ENCODE measurements around the gene CDC25B. TPM values are rescaled to one million over a fixed set of nuclear protein-coding genes. Genes with fewer than 3 reads are reported as not detected.
A peak's percentile ranks its signal among the peaks of the same experiment; 100 is the strongest.

The CDC25B gene
- polyA plus RNA-seq, 2 of the 4 experiments (the other 2 are of a cell fraction), result 136 to 150 TPM

DNA sequence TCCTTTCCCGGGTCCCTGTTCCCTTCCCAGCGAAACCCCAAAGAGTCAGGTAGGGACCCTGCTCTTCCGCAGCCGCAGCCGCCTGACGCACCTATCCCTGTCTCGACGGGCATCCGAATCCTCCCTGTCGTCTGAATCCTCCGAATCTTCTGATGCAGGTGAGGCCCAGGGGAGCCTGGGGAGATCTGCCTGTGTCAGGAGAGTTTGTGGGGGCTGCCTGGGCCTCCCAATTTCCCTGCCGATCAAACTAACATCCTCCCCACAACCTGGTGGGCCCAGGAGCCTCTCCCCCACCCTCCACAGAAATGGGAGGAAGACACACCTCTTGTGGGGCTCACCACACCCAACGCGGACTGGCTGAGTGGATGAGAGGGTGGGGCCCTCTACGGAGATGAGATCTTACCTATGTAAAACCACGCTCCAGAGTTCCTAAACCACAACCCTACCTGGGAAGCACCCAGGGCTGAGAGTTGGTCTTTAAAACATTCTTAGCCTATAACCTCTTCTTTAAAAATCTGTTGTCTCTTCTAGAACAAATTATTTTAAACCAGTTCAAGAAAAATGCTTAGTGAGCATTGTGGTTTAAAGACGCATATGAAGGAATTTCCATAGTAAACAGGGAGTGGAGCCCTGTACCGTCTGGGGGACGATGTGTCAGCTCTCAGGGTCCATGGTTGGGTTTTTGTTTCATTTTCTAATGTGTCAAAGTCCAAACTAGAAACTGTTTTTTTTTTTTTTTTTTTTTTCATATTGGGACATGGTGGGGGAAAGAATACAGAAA, 1.7 kb downstream of the CDC25B start:
- ATAC-seq, result no peak
- CTCF ChIA-PET, result interaction anchor here (0.6 to 3.3 kb wide), 2 partner anchors 11 to 274 kb away, joined by 3 to 29 read pairs; partner anchors contain the start of gene CENPB
- Histone ChIP-seq H3K4me3 (peak overlapping the region; percentile 84), H3K4me1 (peaks cover 55% of the 10 kb centered on the region), H3K27ac (peak overlapping the region; percentile 98 to 99), H3K9me3 (no peaks in the 10 kb centered on the region), H3K4me2 (peak overlapping the region; percentile 84)
- peak; percentile 72 for FAIRE-seq
- WGBS (ENCODE audit: missing lambda C conversion rate), result 30% methylated on average over 19 of the region's 19 CpGs
- POLR2A ChIA-PET, result interaction anchor here (0.6 to 2.2 kb wide), 2 partner anchors 13 to 14 kb away, joined by 3 to 36 read pairs; no protein-coding TSS in a partner anchor
- DNase-seq (ENCODE audit: low read depth in 1 of 2, low spot score in 1 of 2), result no peak
- TF ChIP-seq ZC3H11A (IDR thresholded peaks at IDR 0.05) (no peak), MAFK (IDR thresholded peaks at IDR 0.05; ENCODE audit: partially characterized antibody) (peak; percentile 85)

DNA sequence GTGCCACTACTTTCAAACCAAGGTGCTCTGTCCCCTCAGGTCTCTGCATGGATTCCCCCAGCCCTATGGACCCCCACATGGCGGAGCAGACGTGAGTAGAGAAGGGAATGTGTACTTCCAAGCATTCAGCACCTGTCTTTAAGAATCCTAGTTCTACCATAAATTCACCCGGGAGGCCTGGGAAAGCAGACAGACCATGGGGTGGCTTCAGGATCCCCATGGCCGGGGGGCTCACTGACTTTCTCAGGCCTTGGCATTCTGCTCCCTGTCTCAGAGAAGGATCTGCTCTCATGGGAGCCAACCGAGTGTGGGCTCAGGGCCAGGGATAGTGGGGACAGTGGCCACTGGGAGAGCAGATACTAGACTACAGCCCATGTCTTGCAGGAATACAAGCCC, 2.3 kb downstream of the CDC25B start:
- ATAC-seq (no peak), DNase-seq (ENCODE audit: low read depth in 1 of 2, low spot score in 1 of 2) (no peak), FAIRE-seq (no peak)
- H3K4me3 ChIP-seq, result peak overlapping the region; percentile 84
- peak overlapping the region; percentile 98 to 99 for H3K27ac ChIP-seq
- H3K9me3 ChIP-seq, result no peaks in the 10 kb centered on the region
- TF ChIP-seq TP53 (CRISPR knock-in tag; IDR thresholded peaks at IDR 0.05) (no peak), SREBF2 (IDR thresholded peaks at IDR 0.05) (no peak), FOXS1 (CRISPR knock-in tag; IDR thresholded peaks at IDR 0.05) (no peak), HOXB13 (CRISPR knock-in tag; IDR thresholded peaks at IDR 0.05; ENCODE audit: low read depth) (no peak), BHLHE40 (IDR thresholded peaks at IDR 0.05; ENCODE audit: low read depth, low read length) (no peak), JUN (IDR thresholded peaks at IDR 0.05) (no peak), ZNF302 (CRISPR knock-in tag; IDR thresholded peaks at IDR 0.05) (no peak), NFE2L2 (conservative IDR thresholded peaks at IDR 0.05; ENCODE audit: low read length) (no peak)
- TF ChIP-seq, protein P1, sequence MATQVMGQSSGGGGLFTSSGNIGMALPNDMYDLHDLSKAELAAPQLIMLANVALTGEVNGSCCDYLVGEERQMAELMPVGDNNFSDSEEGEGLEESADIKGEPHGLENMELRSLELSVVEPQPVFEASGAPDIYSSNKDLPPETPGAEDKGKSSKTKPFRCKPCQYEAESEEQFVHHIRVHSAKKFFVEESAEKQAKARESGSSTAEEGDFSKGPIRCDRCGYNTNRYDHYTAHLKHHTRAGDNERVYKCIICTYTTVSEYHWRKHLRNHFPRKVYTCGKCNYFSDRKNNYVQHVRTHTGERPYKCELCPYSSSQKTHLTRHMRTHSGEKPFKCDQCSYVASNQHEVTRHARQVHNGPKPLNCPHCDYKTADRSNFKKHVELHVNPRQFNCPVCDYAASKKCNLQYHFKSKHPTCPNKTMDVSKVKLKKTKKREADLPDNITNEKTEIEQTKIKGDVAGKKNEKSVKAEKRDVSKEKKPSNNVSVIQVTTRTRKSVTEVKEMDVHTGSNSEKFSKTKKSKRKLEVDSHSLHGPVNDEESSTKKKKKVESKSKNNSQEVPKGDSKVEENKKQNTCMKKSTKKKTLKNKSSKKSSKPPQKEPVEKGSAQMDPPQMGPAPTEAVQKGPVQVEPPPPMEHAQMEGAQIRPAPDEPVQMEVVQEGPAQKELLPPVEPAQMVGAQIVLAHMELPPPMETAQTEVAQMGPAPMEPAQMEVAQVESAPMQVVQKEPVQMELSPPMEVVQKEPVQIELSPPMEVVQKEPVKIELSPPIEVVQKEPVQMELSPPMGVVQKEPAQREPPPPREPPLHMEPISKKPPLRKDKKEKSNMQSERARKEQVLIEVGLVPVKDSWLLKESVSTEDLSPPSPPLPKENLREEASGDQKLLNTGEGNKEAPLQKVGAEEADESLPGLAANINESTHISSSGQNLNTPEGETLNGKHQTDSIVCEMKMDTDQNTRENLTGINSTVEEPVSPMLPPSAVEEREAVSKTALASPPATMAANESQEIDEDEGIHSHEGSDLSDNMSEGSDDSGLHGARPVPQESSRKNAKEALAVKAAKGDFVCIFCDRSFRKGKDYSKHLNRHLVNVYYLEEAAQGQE (IDR thresholded peaks at IDR 0.05), result no peak
- TF ChIP-seq, protein P2, sequence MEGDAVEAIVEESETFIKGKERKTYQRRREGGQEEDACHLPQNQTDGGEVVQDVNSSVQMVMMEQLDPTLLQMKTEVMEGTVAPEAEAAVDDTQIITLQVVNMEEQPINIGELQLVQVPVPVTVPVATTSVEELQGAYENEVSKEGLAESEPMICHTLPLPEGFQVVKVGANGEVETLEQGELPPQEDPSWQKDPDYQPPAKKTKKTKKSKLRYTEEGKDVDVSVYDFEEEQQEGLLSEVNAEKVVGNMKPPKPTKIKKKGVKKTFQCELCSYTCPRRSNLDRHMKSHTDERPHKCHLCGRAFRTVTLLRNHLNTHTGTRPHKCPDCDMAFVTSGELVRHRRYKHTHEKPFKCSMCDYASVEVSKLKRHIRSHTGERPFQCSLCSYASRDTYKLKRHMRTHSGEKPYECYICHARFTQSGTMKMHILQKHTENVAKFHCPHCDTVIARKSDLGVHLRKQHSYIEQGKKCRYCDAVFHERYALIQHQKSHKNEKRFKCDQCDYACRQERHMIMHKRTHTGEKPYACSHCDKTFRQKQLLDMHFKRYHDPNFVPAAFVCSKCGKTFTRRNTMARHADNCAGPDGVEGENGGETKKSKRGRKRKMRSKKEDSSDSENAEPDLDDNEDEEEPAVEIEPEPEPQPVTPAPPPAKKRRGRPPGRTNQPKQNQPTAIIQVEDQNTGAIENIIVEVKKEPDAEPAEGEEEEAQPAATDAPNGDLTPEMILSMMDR (IDR thresholded peaks at IDR 0.05), result no peak
- TF ChIP-seq, protein P3, sequence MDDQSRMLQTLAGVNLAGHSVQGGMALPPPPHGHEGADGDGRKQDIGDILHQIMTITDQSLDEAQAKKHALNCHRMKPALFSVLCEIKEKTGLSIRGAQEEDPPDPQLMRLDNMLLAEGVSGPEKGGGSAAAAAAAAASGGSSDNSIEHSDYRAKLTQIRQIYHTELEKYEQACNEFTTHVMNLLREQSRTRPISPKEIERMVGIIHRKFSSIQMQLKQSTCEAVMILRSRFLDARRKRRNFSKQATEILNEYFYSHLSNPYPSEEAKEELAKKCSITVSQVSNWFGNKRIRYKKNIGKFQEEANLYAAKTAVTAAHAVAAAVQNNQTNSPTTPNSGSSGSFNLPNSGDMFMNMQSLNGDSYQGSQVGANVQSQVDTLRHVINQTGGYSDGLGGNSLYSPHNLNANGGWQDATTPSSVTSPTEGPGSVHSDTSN (IDR thresholded peaks at IDR 0.05), result no peak
- TF ChIP-seq, protein P4, sequence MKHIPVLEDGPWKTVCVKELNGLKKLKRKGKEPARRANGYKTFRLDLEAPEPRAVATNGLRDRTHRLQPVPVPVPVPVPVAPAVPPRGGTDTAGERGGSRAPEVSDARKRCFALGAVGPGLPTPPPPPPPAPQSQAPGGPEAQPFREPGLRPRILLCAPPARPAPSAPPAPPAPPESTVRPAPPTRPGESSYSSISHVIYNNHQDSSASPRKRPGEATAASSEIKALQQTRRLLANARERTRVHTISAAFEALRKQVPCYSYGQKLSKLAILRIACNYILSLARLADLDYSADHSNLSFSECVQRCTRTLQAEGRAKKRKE (CRISPR knock-in tag; IDR thresholded peaks at IDR 0.05; ENCODE audit: low read depth), result no peak
- WGBS (ENCODE audit: missing lambda C conversion rate), result 84% methylated on average over 5 of the region's 5 CpGs
- ChIA-PET POLR2A (no interaction called here), CTCF (no interaction called here)
- H3K4me1 ChIP-seq, result peaks cover 58% of the 10 kb centered on the region
- H3K4me2 ChIP-seq, result peak overlapping the region; percentile 84

DNA sequence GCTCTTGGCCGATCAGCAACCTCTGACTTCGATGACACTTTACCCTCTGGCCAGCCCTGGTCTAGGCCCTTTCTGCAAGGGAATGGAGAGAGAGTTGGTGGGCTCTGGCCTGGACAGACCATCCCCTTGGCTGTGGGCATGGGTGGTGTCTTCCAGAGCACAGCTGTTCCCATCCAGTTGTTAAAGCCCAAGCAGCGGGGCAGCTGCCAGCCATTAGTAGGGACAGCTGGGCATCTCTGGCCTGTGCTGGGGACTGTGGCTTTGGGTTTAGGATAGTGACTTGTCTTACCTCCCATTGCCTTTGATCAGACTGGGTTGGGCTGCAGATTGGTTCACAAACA, 2.8 kb downstream of the CDC25B start:
- ChIA-PET POLR2A (no interaction called here), CTCF (interaction anchor here (1.9 kb wide), 1 partner anchor 56 kb away, joined by 8 read pairs; no protein-coding TSS in a partner anchor)
- no peak for DNase-seq (ENCODE audit: low read depth in 1 of 2, low spot score in 1 of 2)
- H3K9me3 ChIP-seq, result no peaks in the 10 kb centered on the region
- 100% methylated on average over 3 of the region's 3 CpGs for WGBS (ENCODE audit: missing lambda C conversion rate)
- peak overlapping the region; percentile 98 to 99 for H3K27ac ChIP-seq
- FAIRE-seq, result no peak
- TF ChIP-seq, protein P5, sequence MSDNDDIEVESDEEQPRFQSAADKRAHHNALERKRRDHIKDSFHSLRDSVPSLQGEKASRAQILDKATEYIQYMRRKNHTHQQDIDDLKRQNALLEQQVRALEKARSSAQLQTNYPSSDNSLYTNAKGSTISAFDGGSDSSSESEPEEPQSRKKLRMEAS (IDR thresholded peaks at IDR 0.05), result peak; percentile 23; the same call in 1 of the 2 replicates
- no peak for TF ChIP-seq PHF8 (IDR thresholded peaks at IDR 0.05; ENCODE audit: borderline replicate concordance, low read depth)
- TF ChIP-seq JUN (IDR thresholded peaks at IDR 0.05), result peak in 1 of 2 experiments; percentile 37; a peak in 1 of 5 replicates
- TF ChIP-seq FOXS1 (CRISPR knock-in tag; IDR thresholded peaks at IDR 0.05), result no peak
- peak overlapping the region; percentile 84; the same call in 2 of the 3 replicates for H3K4me3 ChIP-seq
- no peak for ATAC-seq
- H3K4me2 ChIP-seq, result peak overlapping the region; percentile 84
- H3K4me1 ChIP-seq, result peaks cover 58% of the 10 kb centered on the region
